ENCODE data around the gene SUPT3H.

SUPT3H gene

GRCh38 chr6:45256697-45257695 lies 120.7 kb downstream of the SUPT3H start:
- no peak overlapping the region for H3K23ac ChIP-seq (ENCODE audit: low read length)
- H3K79me2 ChIP-seq (ENCODE audit: control insufficient read depth, insufficient read depth, low read length, poor library complexity) = no peaks in the 10 kb centered on the region
- H3K27me3 ChIP-seq (ENCODE audit: insufficient read depth, low read length) = no peaks in the 10 kb centered on the region
- H2BK12ac ChIP-seq (ENCODE audit: low read length) = no peak overlapping the region
- H3K9me3 ChIP-seq (ENCODE audit: insufficient read depth, low read depth, low read length) = no peaks in the 10 kb centered on the region
- no peak overlapping the region for H3K27ac ChIP-seq (ENCODE audit: low read depth, low read length)
- no peak overlapping the region for H3K4me2 ChIP-seq (ENCODE audit: low read length)
- no peak overlapping the region for H4K12ac ChIP-seq (ENCODE audit: low read depth, low read length)
- DNase-seq = peak in 1 of 2 donors; percentile 8
- no peaks in the 10 kb centered on the region for H3K36me3 ChIP-seq (ENCODE audit: control insufficient read depth in 1 of 2, insufficient read depth in 2 of 2, low read length in 2 of 2)
- H2AK5ac ChIP-seq (ENCODE audit: low read length) = no peak overlapping the region
- WGBS (ENCODE audit: extremely low coverage, insufficient coverage, insufficient read length) = no CpG with 5 or more reads among the region's 9 CpGs
- no peak overlapping the region for H3K14ac ChIP-seq (ENCODE audit: low read length)
- H4K91ac ChIP-seq (ENCODE audit: low read depth, low read length) = no peak overlapping the region
- no peak overlapping the region for H4K8ac ChIP-seq (ENCODE audit: low read depth, low read length)
- H3K9ac ChIP-seq (ENCODE audit: low read length) = no peak overlapping the region
- no peak overlapping the region for H3K4ac ChIP-seq (ENCODE audit: low read depth, low read length)
- no peaks in the 10 kb centered on the region for H3K79me1 ChIP-seq (ENCODE audit: low read length)
- H3K4me3 ChIP-seq (ENCODE audit: low read depth, low read length) = no peak overlapping the region
- no peak overlapping the region for H2BK5ac ChIP-seq (ENCODE audit: low read depth, low read length, poor library complexity)
- H2AFZ ChIP-seq (ENCODE audit: insufficient read depth, low read length, poor library complexity) = no peak overlapping the region
- no peak overlapping the region for H2BK120ac ChIP-seq (ENCODE audit: insufficient read depth, low read length, poor library complexity)
- no peaks in the 10 kb centered on the region for H3K4me1 ChIP-seq (ENCODE audit: control insufficient read depth in 1 of 2, insufficient read depth in 2 of 2, low read length in 2 of 2)
- H3K18ac ChIP-seq (ENCODE audit: low read length) = no peak overlapping the region

DNA sequence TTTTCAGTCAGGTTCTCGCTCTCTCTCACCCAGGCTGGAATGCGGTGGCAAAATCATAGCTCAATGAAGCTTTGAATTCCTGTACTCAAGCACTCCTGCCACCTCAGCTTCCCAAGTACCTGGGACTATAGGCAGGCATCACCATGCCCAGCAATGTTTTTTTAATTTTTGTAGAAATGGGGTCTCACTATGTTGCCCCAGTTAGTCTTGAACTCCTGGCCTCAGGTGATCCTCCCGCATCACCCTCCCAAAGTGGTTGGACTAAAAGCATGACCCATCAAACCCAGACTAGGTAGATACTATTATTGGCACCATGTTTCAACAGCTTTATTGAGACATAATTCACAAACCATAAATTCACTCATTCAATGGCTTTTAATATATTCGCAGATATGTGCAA lies 122.3 kb downstream of the SUPT3H start:
- no peak overlapping the region for H3K14ac ChIP-seq (ENCODE audit: low read length)
- no peak overlapping the region for H4K12ac ChIP-seq (ENCODE audit: low read depth, low read length)
- no peak overlapping the region for H4K91ac ChIP-seq (ENCODE audit: low read depth, low read length)
- H3K4me3 ChIP-seq (ENCODE audit: low read depth, low read length) = no peak overlapping the region
- no peak overlapping the region for H4K8ac ChIP-seq (ENCODE audit: low read depth, low read length)
- no peak overlapping the region for H3K23ac ChIP-seq (ENCODE audit: low read length)
- H3K27ac ChIP-seq (ENCODE audit: low read depth, low read length) = no peak overlapping the region
- no peak overlapping the region for H2BK12ac ChIP-seq (ENCODE audit: low read length)
- H3K27me3 ChIP-seq (ENCODE audit: insufficient read depth, low read length) = no peaks in the 10 kb centered on the region
- no peaks in the 10 kb centered on the region for H3K79me1 ChIP-seq (ENCODE audit: low read length)
- no peak for DNase-seq
- no peaks in the 10 kb centered on the region for H3K9me3 ChIP-seq (ENCODE audit: insufficient read depth, low read depth, low read length)
- H3K4me1 ChIP-seq (ENCODE audit: control insufficient read depth in 1 of 2, insufficient read depth in 2 of 2, low read length in 2 of 2) = no peaks in the 10 kb centered on the region
- H3K36me3 ChIP-seq (ENCODE audit: control insufficient read depth in 1 of 2, insufficient read depth in 2 of 2, low read length in 2 of 2) = no peaks in the 10 kb centered on the region
- H3K79me2 ChIP-seq (ENCODE audit: control insufficient read depth, insufficient read depth, low read length, poor library complexity) = no peaks in the 10 kb centered on the region
- no peak overlapping the region for H3K4me2 ChIP-seq (ENCODE audit: low read length)
- no peak overlapping the region for H3K18ac ChIP-seq (ENCODE audit: low read length)
- no peak overlapping the region for H3K4ac ChIP-seq (ENCODE audit: low read depth, low read length)
- WGBS (ENCODE audit: extremely low coverage, insufficient coverage, insufficient read length) = no CpG with 5 or more reads among the region's 4 CpGs
- H2BK120ac ChIP-seq (ENCODE audit: insufficient read depth, low read length, poor library complexity) = no peak overlapping the region
- H2AFZ ChIP-seq (ENCODE audit: insufficient read depth, low read length, poor library complexity) = no peak overlapping the region
- H3K9ac ChIP-seq (ENCODE audit: low read length) = no peak overlapping the region
- no peak overlapping the region for H2BK5ac ChIP-seq (ENCODE audit: low read depth, low read length, poor library complexity)
- H2AK5ac ChIP-seq (ENCODE audit: low read length) = no peak overlapping the region

DNA sequence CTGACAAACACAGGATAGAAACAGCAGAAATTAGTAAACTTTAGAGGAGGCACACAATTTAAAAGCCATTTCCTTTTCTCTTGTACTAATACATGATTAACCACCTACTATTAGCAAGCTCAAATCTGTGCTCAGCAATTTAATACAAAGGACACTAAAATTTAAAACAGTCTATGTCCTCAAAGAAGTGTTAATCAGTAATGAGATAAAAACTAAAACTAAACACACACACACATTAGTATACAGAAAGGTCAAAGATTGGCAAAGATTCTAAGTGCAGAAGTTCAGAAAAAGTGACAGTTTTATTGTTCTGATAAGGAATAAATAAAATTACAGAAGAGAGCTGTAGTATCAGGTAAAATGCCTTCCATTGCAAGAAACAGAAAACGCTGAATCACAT lies 123.5 kb downstream of the SUPT3H start:
- Histone ChIP-seq H2AFZ (ENCODE audit: insufficient read depth, low read length, poor library complexity) (no peak overlapping the region), H3K79me2 (ENCODE audit: control insufficient read depth, insufficient read depth, low read length, poor library complexity) (no peaks in the 10 kb centered on the region), H2BK5ac (ENCODE audit: low read depth, low read length, poor library complexity) (no peak overlapping the region), H2AK5ac (ENCODE audit: low read length) (no peak overlapping the region), H3K36me3 (ENCODE audit: control insufficient read depth in 1 of 2, insufficient read depth in 2 of 2, low read length in 2 of 2) (no peaks in the 10 kb centered on the region), H3K79me1 (ENCODE audit: low read length) (no peaks in the 10 kb centered on the region), H3K4me1 (ENCODE audit: control insufficient read depth in 1 of 2, insufficient read depth in 2 of 2, low read length in 2 of 2) (no peaks in the 10 kb centered on the region), H3K14ac (ENCODE audit: low read length) (no peak overlapping the region), H3K9me3 (ENCODE audit: insufficient read depth, low read depth, low read length) (no peaks in the 10 kb centered on the region), H3K18ac (ENCODE audit: low read length) (no peak overlapping the region), H3K23ac (ENCODE audit: low read length) (no peak overlapping the region), H4K91ac (ENCODE audit: low read depth, low read length) (no peak overlapping the region), H2BK120ac (ENCODE audit: insufficient read depth, low read length, poor library complexity) (no peak overlapping the region), H3K4me3 (ENCODE audit: low read depth, low read length) (no peak overlapping the region), H3K27ac (ENCODE audit: low read depth, low read length) (no peak overlapping the region), H3K9ac (ENCODE audit: low read length) (no peak overlapping the region), H3K27me3 (ENCODE audit: insufficient read depth, low read length) (no peaks in the 10 kb centered on the region), H2BK12ac (ENCODE audit: low read length) (no peak overlapping the region), H3K4me2 (ENCODE audit: low read length) (no peak overlapping the region), H4K12ac (ENCODE audit: low read depth, low read length) (no peak overlapping the region), H3K4ac (ENCODE audit: low read depth, low read length) (no peak overlapping the region), H4K8ac (ENCODE audit: low read depth, low read length) (no peak overlapping the region)
- no CpG with 5 or more reads among the region's 1 CpG for whole genome bisulfite sequencing (ENCODE audit: extremely low coverage, insufficient coverage, insufficient read length)
- DNase-seq = no peak

GRCh38 chr6:45253453-45253852 lies 124.3 kb downstream of the SUPT3H start:
- no peaks in the 10 kb centered on the region for H3K9me3 ChIP-seq (ENCODE audit: insufficient read depth, low read depth, low read length)
- no peaks in the 10 kb centered on the region for H3K79me2 ChIP-seq (ENCODE audit: control insufficient read depth, insufficient read depth, low read length, poor library complexity)
- H3K27ac ChIP-seq (ENCODE audit: low read depth, low read length) = no peak overlapping the region
- no peak overlapping the region for H3K4ac ChIP-seq (ENCODE audit: low read depth, low read length)
- no peaks in the 10 kb centered on the region for H3K27me3 ChIP-seq (ENCODE audit: insufficient read depth, low read length)
- H2BK12ac ChIP-seq (ENCODE audit: low read length) = no peak overlapping the region
- no peak overlapping the region for H2AK5ac ChIP-seq (ENCODE audit: low read length)
- H3K4me2 ChIP-seq (ENCODE audit: low read length) = no peak overlapping the region
- H3K23ac ChIP-seq (ENCODE audit: low read length) = no peak overlapping the region
- H3K4me3 ChIP-seq (ENCODE audit: low read depth, low read length) = no peak overlapping the region
- no peak overlapping the region for H3K14ac ChIP-seq (ENCODE audit: low read length)
- H2BK5ac ChIP-seq (ENCODE audit: low read depth, low read length, poor library complexity) = no peak overlapping the region
- H3K18ac ChIP-seq (ENCODE audit: low read length) = no peak overlapping the region
- no peaks in the 10 kb centered on the region for H3K4me1 ChIP-seq (ENCODE audit: control insufficient read depth in 1 of 2, insufficient read depth in 2 of 2, low read length in 2 of 2)
- H4K91ac ChIP-seq (ENCODE audit: low read depth, low read length) = no peak overlapping the region
- H3K9ac ChIP-seq (ENCODE audit: low read length) = no peak overlapping the region
- DNase-seq = no peak
- no peaks in the 10 kb centered on the region for H3K36me3 ChIP-seq (ENCODE audit: control insufficient read depth in 1 of 2, insufficient read depth in 2 of 2, low read length in 2 of 2)
- H4K8ac ChIP-seq (ENCODE audit: low read depth, low read length) = no peak overlapping the region
- no peaks in the 10 kb centered on the region for H3K79me1 ChIP-seq (ENCODE audit: low read length)
- WGBS (ENCODE audit: extremely low coverage, insufficient coverage, insufficient read length) = no CpG with 5 or more reads among the region's 6 CpGs
- H2AFZ ChIP-seq (ENCODE audit: insufficient read depth, low read length, poor library complexity) = no peak overlapping the region
- H2BK120ac ChIP-seq (ENCODE audit: insufficient read depth, low read length, poor library complexity) = no peak overlapping the region
- no peak overlapping the region for H4K12ac ChIP-seq (ENCODE audit: low read depth, low read length)

Data from trophoblast cell (in vitro differentiated cells and primary cell).